Mononuclear cell (primary cell): ENCODE results near the gene LRRC4C. TPM values are rescaled to one million over a fixed set of nuclear protein-coding genes. Genes with fewer than 3 reads are reported as not detected.

Source experiments
- H3K27me3 ChIP-seq: 2 replicates; pipeline ENCODE4 v1.6.0; 2011; ENCODE audit warnings: low read length, control low read depth; ENCODE audit not compliant: insufficient read depth
- H3K4me1 ChIP-seq: 2 replicates; pipeline ENCODE4 v1.5.1; 2011; ENCODE audit warnings: mild to moderate bottlenecking, low read length, control low read depth; ENCODE audit not compliant: insufficient read depth
- H3K4me3 ChIP-seq: 2 replicates; pipeline ENCODE4 v1.5.1; 2011; ENCODE audit warnings: mild to moderate bottlenecking, low read length, moderate library complexity
- H3K9me3 ChIP-seq: 2 replicates; pipeline ENCODE4 v1.5.1; 2011; ENCODE audit warnings: low read depth, mild to moderate bottlenecking, control low read depth, low read length
- total RNA-seq: library from RNA; depleted of rRNA; stranded (reverse); fragments of >200 nt; gene quantifications from one replicate; pipeline ENCODE4 v1.2.3, GENCODE V29; 2012

Gene LRRC4C
- total RNA-seq, 1 donor, result not detected

DNA sequence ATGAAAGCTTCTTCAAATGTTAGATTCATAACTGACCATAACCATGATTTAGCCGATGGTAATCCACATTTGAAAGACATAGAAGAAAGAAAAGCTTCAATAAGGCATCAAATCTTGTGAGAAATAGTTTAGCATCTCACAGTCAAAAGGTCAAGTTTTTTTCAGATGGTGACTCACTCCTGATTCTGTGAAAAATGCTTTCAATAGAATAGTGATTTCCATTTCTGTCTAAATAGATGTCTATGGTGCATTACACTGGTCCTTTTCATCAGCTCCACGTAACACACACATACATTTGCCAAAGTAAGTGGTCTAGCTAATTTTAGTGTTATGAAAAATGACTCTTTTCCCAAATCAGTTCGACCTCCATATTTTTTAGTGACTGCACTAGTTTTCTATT is 139.2 kb downstream of the LRRC4C start:
- Histone ChIP-seq H3K9me3 (peaks cover 10% of the 10 kb centered on the region), H3K4me1 (no peaks in the 10 kb centered on the region), H3K4me3 (no peak overlapping the region), H3K27me3 (no peaks in the 10 kb centered on the region)

DNA sequence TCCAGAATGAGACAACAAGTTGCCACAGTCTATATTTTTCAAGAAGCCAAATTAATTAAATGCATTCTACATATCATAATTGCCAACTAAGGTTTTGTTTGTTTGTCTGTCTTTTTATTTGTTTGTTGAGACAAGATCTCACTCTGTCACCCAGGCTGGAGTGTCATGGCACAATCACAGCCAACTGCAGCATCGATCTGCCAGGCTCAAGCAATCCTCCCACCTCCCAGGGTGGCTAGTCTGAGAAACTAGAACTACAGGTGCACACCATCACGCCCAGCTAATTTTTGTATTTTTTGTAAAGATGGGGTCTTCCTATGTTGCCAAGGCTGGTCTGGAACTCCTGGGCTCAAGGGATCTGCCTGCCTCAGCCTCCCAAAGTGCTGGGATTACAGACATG is 140.0 kb downstream of the LRRC4C start:
- H3K9me3 ChIP-seq, result peaks cover 10% of the 10 kb centered on the region
- no peaks in the 10 kb centered on the region for H3K27me3 ChIP-seq
- no peaks in the 10 kb centered on the region for H3K4me1 ChIP-seq
- no peak overlapping the region for H3K4me3 ChIP-seq

DNA sequence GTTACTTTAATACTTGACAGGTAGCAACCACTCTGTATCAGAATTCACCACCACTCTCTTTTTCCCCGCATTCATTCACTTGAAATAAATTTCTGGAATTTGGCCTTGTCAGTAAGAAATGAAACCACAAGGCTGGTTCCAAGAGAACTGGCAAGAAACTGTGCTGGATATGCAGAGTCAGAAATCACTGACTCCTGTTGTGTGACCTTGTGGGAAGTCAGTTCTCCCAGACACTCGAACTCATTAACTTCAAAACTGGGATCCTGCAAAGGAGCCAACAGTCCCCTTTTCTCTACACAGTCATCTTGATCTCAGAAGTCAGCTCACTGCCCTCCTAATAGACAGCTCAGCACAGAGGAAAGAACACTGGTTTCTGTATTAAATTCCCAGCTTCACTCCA is 142.7 kb downstream of the LRRC4C start:
- no peak overlapping the region for H3K4me3 ChIP-seq
- H3K27me3 ChIP-seq, result no peaks in the 10 kb centered on the region
- H3K4me1 ChIP-seq, result no peaks in the 10 kb centered on the region
- peaks cover 4% of the 10 kb centered on the region for H3K9me3 ChIP-seq

DNA sequence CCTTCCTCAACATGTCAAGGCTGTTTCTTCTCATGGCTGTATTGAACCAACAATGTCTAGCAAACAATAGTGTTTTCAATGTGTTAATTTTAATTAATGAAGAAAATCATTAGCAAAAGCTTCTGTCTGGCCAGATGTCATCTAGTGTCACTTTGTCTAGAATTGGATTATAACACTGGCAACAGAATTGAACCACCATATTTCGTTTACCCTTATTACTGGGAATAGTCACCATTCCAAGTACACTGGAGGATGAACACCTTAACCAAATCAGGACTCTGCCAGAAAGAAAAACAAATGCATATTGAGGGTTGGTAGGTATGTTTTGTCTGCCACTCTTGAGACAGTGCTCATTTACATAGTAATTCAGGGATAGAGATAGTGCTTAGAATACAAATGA is 146.2 kb downstream of the LRRC4C start:
- no peaks in the 10 kb centered on the region for H3K9me3 ChIP-seq
- no peak overlapping the region for H3K4me3 ChIP-seq
- H3K27me3 ChIP-seq, result no peaks in the 10 kb centered on the region
- H3K4me1 ChIP-seq, result no peaks in the 10 kb centered on the region

DNA sequence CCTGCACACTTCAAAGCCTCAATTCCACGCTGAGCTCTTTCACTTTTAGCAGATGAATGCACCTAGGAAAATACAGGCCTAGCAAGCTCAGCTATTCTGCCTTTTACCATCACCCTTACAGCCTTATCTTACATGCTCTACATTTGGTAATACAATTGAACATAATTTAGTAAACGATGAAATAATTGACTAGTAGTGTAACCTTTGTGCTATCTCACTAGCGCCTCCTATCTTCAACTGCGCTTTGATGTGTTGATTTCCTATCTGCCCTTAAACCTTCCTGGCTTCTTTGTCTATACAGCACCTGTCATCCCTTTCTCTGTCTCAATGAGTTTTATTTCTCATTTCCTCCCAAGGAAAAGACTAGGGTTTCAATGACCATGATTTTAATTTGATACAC is 149.7 kb downstream of the LRRC4C start:
- H3K4me3 ChIP-seq, result no peak overlapping the region
- H3K4me1 ChIP-seq, result no peaks in the 10 kb centered on the region

DNA sequence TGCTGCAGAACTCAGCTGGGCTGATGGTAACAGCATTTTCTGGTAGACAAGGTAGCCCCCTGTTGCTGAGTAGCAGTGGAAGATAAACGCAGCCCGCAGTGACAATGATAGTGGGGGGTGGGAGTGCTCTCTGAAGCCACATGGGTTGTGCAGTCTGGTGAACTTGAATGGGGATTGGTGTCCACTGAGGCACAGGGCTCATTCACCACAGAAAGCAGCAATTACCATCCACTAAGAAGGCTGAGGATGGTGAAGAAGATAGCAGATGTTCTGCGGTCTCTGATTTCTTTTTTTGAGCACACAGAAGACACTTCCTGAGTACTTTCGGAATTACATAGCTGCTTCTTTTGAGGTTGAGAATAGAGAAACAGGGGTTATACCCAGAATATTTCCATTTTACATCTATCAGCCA is 150.3 kb downstream of the LRRC4C start:
- no peaks in the 10 kb centered on the region for H3K27me3 ChIP-seq
- H3K9me3 ChIP-seq, result no peaks in the 10 kb centered on the region

More for the DNA sequence above, 149.7 kb downstream of the LRRC4C start:
- Histone ChIP-seq H3K9me3 (no peaks in the 10 kb centered on the region), H3K27me3 (no peaks in the 10 kb centered on the region)

DNA sequence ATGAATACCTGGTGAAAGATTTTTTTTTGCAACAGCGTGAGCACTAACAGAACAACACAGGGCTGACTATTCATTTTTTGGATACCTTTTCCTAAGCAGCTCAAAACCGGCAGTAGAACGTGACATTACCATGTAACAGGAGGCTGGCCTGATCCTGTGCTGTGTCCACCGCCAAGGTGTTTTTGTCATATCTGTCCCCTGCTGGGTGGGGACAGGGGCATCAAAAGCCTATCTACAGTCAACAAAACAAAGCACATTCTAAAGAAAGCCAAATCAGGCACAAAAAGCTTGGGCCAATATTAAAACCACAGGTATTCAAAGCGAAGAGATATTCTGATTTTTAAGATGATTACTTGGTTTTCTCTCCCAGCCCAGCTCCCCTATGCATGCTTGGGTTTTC is 151.2 kb downstream of the LRRC4C start:
- H3K9me3 ChIP-seq, result no peaks in the 10 kb centered on the region
- no peak overlapping the region for H3K4me3 ChIP-seq
- H3K27me3 ChIP-seq, result no peaks in the 10 kb centered on the region
- H3K4me1 ChIP-seq, result no peaks in the 10 kb centered on the region

More for the DNA sequence above, 150.3 kb downstream of the LRRC4C start:
- Histone ChIP-seq H3K4me3 (no peak overlapping the region), H3K4me1 (no peaks in the 10 kb centered on the region)

DNA sequence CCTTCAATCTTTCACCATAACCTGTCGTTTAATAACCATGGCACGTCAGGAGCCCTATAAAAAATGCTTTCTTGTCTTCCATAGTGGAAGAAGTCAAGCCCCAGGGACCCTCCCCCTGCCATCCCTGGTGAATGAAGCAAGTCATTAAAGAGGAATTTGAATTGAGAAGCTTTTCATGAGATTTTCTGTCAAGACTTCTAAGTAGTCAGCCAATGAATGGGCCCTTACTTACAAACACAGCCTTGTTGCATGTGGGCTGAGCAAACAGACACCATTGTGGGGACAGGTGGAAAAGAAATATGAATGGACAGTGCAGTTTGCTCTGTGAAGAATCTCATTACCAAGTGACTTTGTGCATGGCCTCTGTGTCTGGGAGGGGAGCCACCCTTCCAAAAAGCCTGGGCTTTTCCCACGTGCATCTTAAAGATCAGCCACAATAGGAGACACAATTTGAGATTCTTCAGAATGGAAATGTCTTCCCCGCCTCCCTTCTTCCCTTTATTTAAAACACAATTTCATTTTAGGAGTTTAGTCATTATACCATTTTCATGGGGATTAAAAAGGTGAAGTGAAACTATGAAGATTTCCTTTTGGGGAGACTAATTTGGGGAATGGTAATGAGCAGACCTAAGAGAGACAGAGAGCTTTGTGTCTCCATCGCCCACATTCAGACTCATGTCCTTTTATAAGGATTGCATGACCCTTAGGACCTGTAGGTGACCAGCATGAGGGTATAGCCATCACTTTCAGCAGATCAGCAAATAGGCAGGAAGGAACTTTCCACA is 152.0 kb downstream of the LRRC4C start:
- H3K4me3 ChIP-seq, result no peak overlapping the region
- no peaks in the 10 kb centered on the region for H3K9me3 ChIP-seq
- H3K4me1 ChIP-seq, result no peaks in the 10 kb centered on the region
- H3K27me3 ChIP-seq, result no peaks in the 10 kb centered on the region

DNA sequence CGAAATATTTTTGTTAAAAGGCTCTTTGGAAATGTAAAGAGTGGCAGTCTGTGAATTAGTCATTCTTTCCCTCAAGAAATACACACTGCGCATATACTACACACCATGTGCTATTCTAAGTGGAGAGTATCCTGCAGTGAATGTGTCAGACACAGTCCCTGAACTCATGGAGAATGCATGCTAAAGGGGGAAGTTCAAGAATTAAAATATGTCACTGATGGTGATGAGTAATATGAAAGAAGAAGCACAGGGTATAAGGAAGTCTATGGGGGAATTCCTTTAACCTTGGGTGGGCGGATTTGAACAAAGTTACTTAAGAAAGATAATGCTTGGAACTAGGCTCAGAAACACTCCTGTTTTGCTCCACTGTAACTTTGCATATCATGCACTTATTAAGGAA is 153.0 kb downstream of the LRRC4C start:
- Histone ChIP-seq H3K27me3 (no peaks in the 10 kb centered on the region), H3K9me3 (no peaks in the 10 kb centered on the region), H3K4me1 (no peaks in the 10 kb centered on the region), H3K4me3 (no peak overlapping the region)

DNA sequence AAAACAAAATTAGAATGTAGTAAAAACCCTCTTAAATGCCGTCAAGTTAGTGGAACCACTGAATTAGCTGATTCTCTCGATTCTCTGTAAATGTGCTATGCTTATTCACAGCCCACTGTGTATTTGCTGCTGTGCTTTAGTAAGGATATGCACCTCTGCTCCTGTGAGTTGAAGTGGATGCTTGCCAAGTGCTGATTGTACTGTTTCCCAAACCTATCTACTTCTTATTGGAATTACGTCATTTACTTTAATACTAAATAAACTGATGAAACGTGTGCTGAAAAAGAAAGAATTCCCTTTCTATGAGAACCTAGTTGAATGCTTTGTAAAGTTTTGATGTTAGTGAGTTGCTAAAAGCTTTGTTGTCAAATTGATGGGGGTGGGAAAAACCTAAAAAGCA is 158.4 kb downstream of the LRRC4C start:
- Histone ChIP-seq H3K4me1 (no peaks in the 10 kb centered on the region), H3K27me3 (no peaks in the 10 kb centered on the region), H3K9me3 (no peaks in the 10 kb centered on the region), H3K4me3 (no peak overlapping the region)

DNA sequence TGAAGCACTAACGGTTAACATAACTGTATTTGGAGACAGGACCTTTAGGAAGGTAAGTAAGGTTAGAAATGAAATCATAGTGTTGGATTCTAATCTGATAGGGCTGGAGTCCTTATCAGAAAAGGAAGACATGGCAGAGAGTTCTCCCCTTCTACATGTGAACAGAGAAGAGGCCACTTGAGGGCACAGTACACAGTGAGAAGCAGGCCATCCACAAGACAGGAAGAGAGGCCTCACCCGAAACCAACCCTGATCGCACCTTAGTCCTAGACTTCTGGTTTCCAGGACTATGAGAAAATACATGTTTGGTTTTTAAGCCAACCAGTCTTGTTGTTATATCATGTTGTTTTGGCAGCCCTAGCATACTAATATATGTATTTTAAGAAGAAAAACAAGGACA is 170.0 kb downstream of the LRRC4C start:
- Histone ChIP-seq H3K4me3 (no peak overlapping the region), H3K9me3 (no peaks in the 10 kb centered on the region), H3K27me3 (no peaks in the 10 kb centered on the region), H3K4me1 (no peaks in the 10 kb centered on the region)

DNA sequence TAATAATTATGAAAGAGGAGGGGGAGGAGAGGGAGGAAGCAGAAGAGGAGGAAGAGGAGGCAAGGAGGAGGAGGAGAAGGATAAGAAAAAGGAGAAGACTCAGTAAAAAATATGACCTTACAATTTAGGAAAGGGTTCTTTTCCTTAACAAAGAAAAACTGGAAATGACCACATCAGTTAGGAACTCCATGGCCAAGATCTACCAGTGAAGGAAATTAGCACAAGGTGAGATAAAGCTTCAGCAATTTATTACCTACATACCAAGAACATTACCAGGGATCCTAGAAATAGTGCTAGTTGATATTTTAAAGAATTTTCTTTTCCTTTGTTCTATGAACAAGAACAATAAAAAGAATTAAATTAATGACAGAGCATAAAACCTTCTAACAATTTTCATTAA is 172.7 kb downstream of the LRRC4C start:
- H3K4me1 ChIP-seq, result no peaks in the 10 kb centered on the region
- H3K4me3 ChIP-seq, result no peak overlapping the region
- no peaks in the 10 kb centered on the region for H3K9me3 ChIP-seq
- no peaks in the 10 kb centered on the region for H3K27me3 ChIP-seq

DNA sequence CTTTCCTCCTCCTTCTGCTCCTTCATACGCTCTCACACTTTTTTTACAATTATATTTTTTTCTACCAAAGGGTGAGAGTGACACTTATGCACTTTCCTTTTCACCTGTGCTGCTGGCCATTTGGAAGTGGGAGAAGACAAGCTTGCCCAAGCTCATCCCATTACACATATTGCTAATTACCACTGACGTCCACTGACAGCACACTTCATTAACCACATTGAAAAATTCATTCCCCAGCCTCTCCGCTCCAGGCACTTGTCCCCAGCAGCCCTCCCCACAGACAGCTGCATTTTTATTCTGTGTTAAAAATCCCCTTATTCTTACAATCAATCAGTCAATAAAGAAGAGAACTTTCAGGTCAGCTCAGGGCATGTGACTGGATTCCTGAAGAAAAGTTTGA is 175.1 kb downstream of the LRRC4C start:
- no peaks in the 10 kb centered on the region for H3K9me3 ChIP-seq
- H3K27me3 ChIP-seq, result no peaks in the 10 kb centered on the region
- H3K4me3 ChIP-seq, result no peak overlapping the region
- H3K4me1 ChIP-seq, result no peaks in the 10 kb centered on the region

DNA sequence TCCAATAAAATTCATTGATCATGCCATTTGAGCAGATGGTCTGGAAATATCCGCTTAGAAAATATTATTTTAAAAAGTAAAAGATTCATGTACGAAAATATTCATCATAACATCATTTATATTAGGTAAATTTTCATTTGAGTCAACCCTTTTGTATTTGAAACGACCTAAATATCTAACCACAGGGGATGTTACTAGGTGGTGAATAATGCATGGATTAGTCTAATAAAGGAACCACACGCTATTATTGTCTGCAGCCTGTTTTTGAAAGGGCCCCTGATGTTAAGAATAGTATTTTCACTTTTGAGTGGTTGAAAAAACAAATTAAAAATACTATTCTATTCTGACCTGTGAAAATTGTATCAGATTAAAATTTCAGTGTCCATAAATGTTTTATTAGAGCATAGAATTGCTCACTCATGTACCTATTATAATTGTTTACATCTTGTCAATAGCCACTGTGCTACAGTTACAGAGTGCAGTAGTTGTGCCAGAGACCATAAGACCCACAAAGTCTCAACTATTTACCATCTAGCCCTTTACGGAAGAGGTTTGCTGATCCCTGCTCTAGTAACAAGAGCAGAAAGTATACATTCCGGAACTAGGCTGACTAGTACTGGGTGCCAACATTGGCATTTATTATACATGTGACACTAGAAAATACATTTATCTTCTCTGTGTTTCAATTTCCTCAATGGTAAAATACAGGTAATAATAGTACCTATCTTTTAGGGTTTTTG is 176.1 kb downstream of the LRRC4C start:
- Histone ChIP-seq H3K4me1 (no peaks in the 10 kb centered on the region), H3K27me3 (no peaks in the 10 kb centered on the region), H3K9me3 (no peaks in the 10 kb centered on the region), H3K4me3 (no peak overlapping the region)

DNA sequence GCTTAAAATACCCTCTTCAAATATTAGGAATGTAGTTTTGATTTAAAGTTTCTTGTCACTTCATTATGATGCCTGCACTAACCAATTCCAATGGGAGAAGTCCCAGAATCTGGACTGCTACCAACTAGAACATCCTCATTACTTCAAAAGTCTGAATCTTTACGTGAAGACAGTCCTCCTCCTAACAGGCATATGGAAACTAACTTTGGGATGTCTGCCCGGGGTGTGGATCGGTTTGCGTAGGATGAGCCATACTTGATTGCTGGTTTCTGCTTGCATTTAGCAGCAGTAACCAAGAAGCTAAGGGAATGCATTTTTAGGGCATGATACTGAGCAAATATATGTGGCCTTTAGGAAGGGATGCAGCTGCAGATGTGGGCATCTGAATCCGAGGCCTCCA is 177.1 kb downstream of the LRRC4C start:
- Histone ChIP-seq H3K4me1 (no peaks in the 10 kb centered on the region), H3K27me3 (no peaks in the 10 kb centered on the region), H3K4me3 (no peak overlapping the region)

More for the DNA sequence above, 177.1 kb downstream of the LRRC4C start:
- peaks cover under 1% of the 10 kb centered on the region for H3K9me3 ChIP-seq
